Measurements from ENCODE around the gene EPB41. TPM values are rescaled to one million over a fixed set of nuclear protein-coding genes. Genes with fewer than 3 reads are reported as not detected.

The EPB41 gene
- total RNA-seq, 1 experiment from 2014 or later: 41.7 TPM

GRCh38 chr1:29166291-29166878 is 252.0 kb downstream of the EPB41 start:
- Histone ChIP-seq H3K79me2 (ENCODE audit: insufficient read depth, low read length) (peaks cover 100% of the 10 kb centered on the region), H3K4me3 (replicated peaks in 1 of 2; ENCODE audit: low read depth in 1 of 2, low read length in 2 of 2) (no peak overlapping the region), H3K9me3 (ENCODE audit: control insufficient read depth in 1 of 2, insufficient read depth in 1 of 2, low read depth in 1 of 2, low read length in 2 of 2) (no peaks in the 10 kb centered on the region), H3K4me1 (ENCODE audit: control insufficient read depth in 1 of 2, insufficient read depth in 2 of 2, low read length in 2 of 2) (no peaks in the 10 kb centered on the region), H4K20me1 (ENCODE audit: insufficient read depth) (peaks cover 52% of the 10 kb centered on the region), H3K27ac (ENCODE audit: low read depth, low read length) (no peak overlapping the region), H3K9me2 (ENCODE audit: insufficient read depth) (no peaks in the 10 kb centered on the region), H3K27me3 (ENCODE audit: insufficient read depth, low read length) (no peaks in the 10 kb centered on the region), H3K4me2 (ENCODE audit: low read length) (no peak overlapping the region), H3K36me3 (ENCODE audit: control insufficient read depth in 1 of 2, insufficient read depth in 2 of 2, low read length in 2 of 2) (peaks cover 11 to 32% of the 10 kb centered on the region in 2 experiments), H3K9ac (ENCODE audit: low read length) (no peak overlapping the region), H2AFZ (ENCODE audit: low read depth, low read length, poor library complexity, severe bottlenecking) (no peak overlapping the region)
- intact Hi-C loops (cut with micrococcal nuclease): no loop called here
- TF ChIP-seq EZH2 (IDR thresholded peaks at IDR 0.05): no peak
- TF ChIP-seq REST (IDR thresholded peaks at IDR 0.05; ENCODE audit: low read depth): no peak
- TF ChIP-seq SP1 (IDR thresholded peaks at IDR 0.05; ENCODE audit: low read depth): no peak
- TF ChIP-seq POLR2A (IDR thresholded peaks at IDR 0.05; ENCODE audit: borderline replicate concordance, extremely low read depth, insufficient read depth, insufficient read length): no peak
- TF ChIP-seq EZH2phosphoT487 (IDR thresholded peaks at IDR 0.05; ENCODE audit: borderline replicate concordance): no peak
- TF ChIP-seq CTCF (IDR thresholded peaks at IDR 0.05 in 2 of 3, conservative IDR thresholded peaks at IDR 0.05 in 1 of 3; ENCODE audit: borderline replicate concordance in 1 of 3, insufficient read depth in 1 of 3, low read depth in 2 of 3, low read length in 2 of 3): no peak
- TF ChIP-seq SRF (IDR thresholded peaks at IDR 0.05; ENCODE audit: low read depth): no peak
- no peak for TF ChIP-seq TCF7L2 (IDR thresholded peaks at IDR 0.05; ENCODE audit: borderline replicate concordance, extremely low read depth, insufficient read depth, insufficient read length)
- no peak for TF ChIP-seq MAX (IDR thresholded peaks at IDR 0.05)
- no peak for DNase-seq (ENCODE audit: low read depth, low spot score)
- RAD21 ChIA-PET (ENCODE audit: low non-redundant PET in 1 of 2, low total read pairs in 2 of 2, uncharacterized antibody in 2 of 2, unreplicated experiment in 2 of 2): no interaction called here
- POLR2A ChIA-PET: interaction anchor here (0.9 to 1.5 kb wide), 2 partner anchors 8 to 15 kb away, joined by 3 to 4 read pairs; partner anchors contain the start of gene SRSF4
- CTCF ChIA-PET: no interaction called here
- no TSS peak for BruUV-seq (replicated peaks)
- no peak for ATAC-seq
